Central memory CD4-positive, alpha-beta T cell (primary cell): ENCODE measurements around the gene OGFRL1.

Source experiments
- DNase-seq: peaks from one replicate; pipeline ENCODE4 v3.0.0; 2022

OGFRL1 gene

DNA sequence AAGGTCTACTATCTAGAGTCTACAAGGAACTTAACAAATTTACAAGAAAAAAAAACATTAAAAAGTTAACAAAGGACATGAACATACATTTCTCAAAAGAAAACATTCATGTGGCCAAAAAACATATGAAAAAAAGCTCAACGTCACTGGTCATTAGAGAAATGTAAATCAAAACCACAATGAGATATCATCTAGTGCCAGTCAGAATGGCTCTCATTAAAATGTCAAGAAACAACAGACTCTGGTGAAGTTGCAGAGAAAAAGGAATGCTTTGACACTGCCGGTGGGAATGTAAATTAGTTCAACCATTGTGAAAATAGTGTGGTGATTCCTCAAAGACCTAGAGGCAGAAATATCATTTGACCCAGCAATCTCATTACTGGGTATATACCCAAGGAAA lies 48.3 kb downstream of the OGFRL1 start:
- no peak for DNase-seq

DNA sequence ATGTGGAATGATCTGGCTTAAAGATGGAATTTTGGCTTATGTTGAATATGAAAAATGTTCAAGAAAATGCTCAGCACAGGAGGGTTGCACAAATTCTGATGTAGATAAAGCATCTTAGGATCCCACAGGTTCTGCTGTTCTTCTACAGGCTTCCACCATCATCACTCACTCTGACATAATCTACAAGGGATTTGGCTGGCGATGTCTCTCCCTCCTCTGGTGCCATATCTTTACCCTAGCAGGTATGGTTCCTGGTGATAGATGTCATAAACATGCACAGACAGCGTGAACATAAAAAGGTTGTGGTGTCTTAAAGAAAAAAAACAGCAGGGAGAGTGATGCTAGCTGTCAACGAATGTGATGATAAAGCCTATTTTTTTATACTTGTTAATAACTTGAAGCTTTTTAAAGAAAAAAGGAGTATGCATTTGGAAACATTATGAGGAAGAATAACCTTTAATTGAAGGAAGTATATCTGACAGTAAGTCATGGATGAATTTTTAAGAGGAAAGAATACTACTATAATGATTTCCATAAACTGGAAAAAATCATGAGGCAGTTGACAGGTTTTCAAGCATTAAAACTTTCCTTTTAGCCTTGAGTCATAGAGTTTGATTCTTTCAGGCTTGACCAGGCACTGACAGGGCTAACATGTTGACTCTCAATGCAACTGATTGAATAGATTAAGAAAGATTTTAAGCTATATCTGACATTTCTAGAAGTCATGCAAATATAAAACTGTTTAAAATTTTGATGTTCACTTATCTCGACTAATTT lies 50.1 kb downstream of the OGFRL1 start:
- DNase-seq, result no peak

DNA sequence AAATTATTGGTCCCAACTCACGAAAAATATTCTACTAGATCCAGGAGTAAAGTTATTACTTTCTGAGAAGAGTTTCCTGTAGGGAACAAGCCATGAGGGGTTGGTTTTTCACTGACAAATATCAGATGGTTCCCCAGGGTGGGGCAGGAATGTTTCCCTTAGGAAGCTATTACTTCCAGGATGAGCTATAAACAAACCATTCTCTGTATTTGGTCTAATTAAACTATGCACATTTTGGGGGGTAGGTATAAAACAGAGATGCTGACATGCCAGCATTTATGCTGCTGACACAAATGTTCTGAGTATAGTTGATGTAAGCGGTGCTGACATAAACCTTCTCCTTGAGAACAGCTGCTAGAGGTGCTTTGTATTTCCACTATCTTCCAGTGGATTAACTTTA lies 54.2 kb downstream of the OGFRL1 start:
- DNase-seq, result no peak

DNA sequence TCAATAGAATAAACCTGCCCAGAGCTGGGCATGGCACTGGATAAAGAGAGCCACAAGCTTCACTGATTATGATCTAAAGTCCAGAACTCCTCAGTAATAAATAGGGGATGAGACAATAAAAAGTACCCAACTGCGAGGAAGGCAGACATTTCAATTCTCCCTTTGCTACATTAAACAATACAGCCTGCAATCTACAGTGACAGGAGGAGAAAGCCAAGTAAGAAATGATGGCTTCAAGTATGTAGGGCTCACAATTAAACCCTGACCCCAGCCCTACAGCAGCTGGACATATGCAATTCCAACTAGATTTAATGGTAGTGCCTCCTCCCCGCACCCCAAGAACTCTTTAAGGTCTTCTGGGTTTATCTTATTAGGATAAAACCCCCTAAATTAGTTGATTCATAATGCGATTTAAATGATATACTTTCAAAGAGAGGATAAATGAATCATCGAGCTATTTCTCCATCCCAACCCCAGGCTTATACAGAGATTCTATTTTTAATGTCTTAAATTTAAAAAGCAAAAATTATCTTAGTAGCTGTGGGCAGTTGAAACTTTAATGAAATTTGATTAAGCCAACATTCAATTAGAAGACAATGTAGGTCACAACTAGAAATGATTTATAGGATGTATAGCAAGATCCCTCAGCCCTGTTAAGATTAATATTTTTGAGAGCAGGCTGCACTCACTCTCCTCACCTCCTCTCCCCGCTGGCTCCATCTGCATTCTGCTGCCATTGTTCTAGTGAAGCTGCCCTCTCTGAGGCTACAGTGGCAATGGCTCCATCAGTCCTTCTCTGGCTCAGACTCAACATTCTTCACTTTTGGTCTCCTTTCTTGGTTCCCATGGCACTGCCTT lies 57.1 kb downstream of the OGFRL1 start:
- no peak for DNase-seq

DNA sequence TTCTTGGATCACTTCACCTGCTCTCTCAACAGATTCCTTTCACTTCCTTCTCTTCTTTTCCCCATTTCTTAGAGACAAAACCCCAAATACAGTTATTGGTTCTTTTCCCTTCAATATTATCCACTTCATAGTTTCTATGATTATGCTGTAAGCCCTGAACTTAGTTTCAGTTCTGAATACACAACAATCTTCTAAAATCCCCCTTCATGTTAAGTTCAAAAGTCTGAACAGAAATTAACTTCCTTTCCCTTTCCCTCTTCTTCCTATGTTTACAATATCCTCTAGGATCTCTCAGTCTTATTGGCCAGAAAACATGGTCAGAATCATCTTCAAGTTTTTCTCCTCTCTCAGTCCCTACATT lies 57.7 kb downstream of the OGFRL1 start:
- DNase-seq, result no peak

DNA sequence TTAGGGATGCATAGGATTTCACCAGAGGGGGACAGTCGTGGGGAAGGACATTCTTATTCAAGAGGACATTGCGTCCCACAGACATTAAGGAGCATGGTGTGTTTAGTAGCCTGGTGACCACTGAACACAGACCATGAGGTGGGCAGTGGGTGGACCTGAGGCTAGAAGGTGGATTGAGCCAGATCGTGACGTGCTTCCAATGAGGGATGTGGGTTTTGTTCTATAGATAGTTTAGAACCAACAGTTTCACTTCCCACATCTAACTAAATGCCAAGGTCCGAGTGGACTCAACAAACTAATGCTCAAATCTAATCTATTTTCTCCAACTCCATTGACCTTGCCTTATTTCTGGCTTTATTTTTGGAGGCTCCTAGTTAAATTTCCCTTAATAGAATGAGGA lies 58.5 kb downstream of the OGFRL1 start:
- DNase-seq, result no peak

DNA sequence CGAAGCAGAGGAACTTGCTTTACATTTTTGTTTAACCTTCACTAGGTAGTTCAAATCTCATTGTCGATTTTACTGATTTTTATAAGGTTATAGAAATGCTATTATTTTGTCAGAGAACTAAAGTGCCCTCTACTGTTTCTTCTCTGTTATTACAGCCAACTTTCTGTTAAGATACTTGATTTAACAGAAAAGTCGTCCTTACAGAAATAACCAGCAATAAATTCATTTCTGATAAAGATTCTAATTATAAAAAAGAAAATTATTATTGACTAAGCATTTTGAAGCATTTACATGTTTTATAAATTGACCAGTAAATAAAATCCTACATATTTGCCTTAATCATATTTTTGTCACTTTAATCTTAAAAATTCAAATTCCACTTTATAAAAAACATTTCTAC lies 60.8 kb downstream of the OGFRL1 start:
- peak; percentile 8 for DNase-seq

DNA sequence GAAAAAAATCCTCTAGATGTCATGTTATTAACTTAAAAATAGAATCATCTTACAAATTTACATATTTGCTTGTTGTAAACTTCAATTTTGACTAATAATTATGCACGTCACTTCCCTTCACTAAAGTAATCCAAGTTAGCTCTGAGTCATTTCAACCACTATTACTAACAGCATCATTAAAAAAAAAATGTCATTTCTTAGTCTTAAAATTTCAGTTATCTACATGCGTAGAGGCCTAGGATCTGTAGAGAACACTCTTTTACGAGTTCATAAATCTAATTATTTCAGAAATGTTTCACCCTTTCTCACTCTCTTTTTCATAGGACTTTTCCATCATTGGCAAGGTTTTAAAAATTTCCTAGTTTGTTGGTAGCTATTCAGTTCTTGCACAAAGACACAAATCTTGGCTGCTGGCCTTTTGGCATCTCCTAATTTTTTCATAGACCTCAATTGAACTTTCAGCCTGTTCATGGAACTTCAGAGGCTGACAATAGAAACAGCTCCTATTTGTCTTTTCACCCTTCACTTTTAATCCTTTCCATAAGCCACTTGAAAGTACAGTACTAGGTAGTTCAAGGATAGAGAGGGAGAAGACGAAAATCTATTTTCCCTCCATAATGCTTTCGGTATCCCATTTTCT lies 61.5 kb downstream of the OGFRL1 start:
- DNase-seq, result no peak

DNA sequence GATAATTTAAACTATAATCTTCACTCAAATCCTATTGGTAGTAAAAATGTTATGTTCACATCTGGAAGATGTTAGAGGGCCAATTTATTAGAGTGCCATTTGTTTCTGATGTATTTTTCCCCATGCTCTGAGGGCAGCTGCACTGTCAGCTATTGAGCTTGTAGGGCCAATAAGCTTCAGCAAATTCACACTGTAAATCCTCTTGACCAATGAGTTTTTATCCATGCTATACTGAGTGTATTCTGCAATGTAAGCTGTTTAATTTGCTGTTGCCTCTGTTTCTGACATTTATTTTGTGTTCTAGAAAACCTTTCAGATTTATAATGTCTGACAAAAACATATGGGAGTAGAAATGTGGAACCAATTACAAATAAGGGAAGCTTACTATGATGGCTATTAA lies 62.6 kb downstream of the OGFRL1 start:
- no peak for DNase-seq
